Measurements from ENCODE around the gene GET3.
"Not testable (repeated sequence)": the region's sequence is repeated elsewhere in the genome, so short reads cannot be mapped to it uniquely, and the experiment has no call there.

GET3 gene

DNA sequence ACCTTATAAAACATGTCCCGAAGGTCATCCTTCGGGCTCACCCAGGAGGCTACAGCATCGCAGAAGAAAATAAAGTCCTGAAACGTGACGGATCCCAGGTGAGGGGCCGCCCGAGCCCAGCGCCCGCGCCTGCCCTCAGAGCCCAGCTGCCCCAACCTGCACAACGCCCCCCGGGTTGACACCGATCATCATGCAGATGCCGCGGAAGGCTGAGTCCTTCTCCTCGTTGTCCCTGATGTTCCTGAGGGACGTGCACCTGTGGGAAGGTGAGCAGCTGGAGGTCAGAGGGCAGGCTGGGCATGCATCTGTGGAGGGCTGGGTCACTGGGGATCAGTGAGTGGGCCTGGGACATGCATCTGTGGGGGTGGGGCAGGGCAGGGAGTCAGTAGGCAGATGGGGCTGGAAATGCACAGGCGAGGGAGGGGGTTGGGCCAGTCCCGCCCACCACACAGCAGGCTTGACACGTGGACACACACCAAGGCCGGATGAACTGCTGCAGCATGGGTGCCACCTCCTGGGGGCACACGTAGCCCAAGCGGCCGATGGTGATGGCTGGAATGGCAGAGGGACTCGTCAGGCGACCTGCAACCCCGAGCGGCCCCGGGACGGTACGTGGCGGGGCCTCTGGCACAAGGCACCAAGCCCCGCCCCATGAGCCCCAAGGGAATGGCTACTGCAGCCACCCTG is 35.6 kb upstream of the GET3 start:
- Histone ChIP-seq H3K4me1 (ENCODE audit: control insufficient read depth, insufficient read depth, low read length) (peaks cover 6% of the 10 kb centered on the region), H3K9ac (ENCODE audit: low read length) (no peak overlapping the region), H3K36me3 (ENCODE audit: control insufficient read depth, insufficient read depth, low read length) (peaks cover 6% of the 10 kb centered on the region), H3K4me3 (ENCODE audit: low read length) (no peak overlapping the region), H3K9me3 (ENCODE audit: control insufficient read depth, low read length) (no peaks in the 10 kb centered on the region), H3K27me3 (ENCODE audit: control insufficient read depth, insufficient read depth, low read length) (no peaks in the 10 kb centered on the region)

DNA sequence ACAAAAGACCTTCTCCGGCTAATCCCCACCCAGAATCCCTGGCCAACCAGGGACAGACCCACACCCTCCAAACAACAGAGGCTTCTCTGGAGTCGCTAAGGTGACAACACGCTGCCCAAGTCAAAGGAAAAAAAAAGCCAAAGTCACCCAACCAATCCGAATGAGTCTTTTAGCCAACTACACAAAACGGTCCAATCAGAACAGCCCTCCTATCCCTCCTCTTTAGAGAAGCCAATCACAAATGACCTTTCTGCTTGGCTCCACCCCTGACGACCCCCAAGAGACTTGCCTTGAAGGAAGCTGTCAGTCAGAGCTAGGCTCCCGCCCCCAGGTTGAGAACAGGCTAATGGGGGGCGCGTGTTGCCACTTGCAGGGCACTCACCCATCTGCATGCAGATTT is 34.3 kb upstream of the GET3 start:
- no peak overlapping the region for H3K9ac ChIP-seq (ENCODE audit: low read length)
- no peaks in the 10 kb centered on the region for H3K4me1 ChIP-seq (ENCODE audit: control insufficient read depth, insufficient read depth, low read length)
- peaks cover 6% of the 10 kb centered on the region for H3K36me3 ChIP-seq (ENCODE audit: control insufficient read depth, insufficient read depth, low read length)
- no peak overlapping the region for H3K4me3 ChIP-seq (ENCODE audit: low read length)
- no peaks in the 10 kb centered on the region for H3K9me3 ChIP-seq (ENCODE audit: control insufficient read depth, low read length)
- no peaks in the 10 kb centered on the region for H3K27me3 ChIP-seq (ENCODE audit: control insufficient read depth, insufficient read depth, low read length)

- Histone ChIP-seq H3K36me3 (ENCODE audit: control insufficient read depth, insufficient read depth, low read length) (peaks cover 6% of the 10 kb centered on the region), H3K4me1 (ENCODE audit: control insufficient read depth, insufficient read depth, low read length) (no peaks in the 10 kb centered on the region), H3K4me3 (ENCODE audit: low read length) (no peak overlapping the region), H3K9ac (ENCODE audit: low read length) (no peak overlapping the region), H3K9me3 (ENCODE audit: control insufficient read depth, low read length) (no peaks in the 10 kb centered on the region), H3K27me3 (ENCODE audit: control insufficient read depth, insufficient read depth, low read length) (no peaks in the 10 kb centered on the region)
These were observed 32.1 kb upstream of the GET3 start for GRCh38 chr19:12705169-12705568.

- Histone ChIP-seq H3K9ac (ENCODE audit: low read length) (no peak overlapping the region), H3K4me3 (ENCODE audit: low read length) (no peak overlapping the region), H3K9me3 (ENCODE audit: control insufficient read depth, low read length) (no peaks in the 10 kb centered on the region), H3K4me1 (ENCODE audit: control insufficient read depth, insufficient read depth, low read length) (no peaks in the 10 kb centered on the region), H3K27me3 (ENCODE audit: control insufficient read depth, insufficient read depth, low read length) (no peaks in the 10 kb centered on the region), H3K36me3 (ENCODE audit: control insufficient read depth, insufficient read depth, low read length) (peaks cover 6% of the 10 kb centered on the region)
These were observed 31.5 kb upstream of the GET3 start for GRCh38 chr19:12705654-12706331.

- Histone ChIP-seq H3K36me3 (ENCODE audit: control insufficient read depth, insufficient read depth, low read length) (peaks cover 10% of the 10 kb centered on the region), H3K27me3 (ENCODE audit: control insufficient read depth, insufficient read depth, low read length) (no peaks in the 10 kb centered on the region), H3K4me1 (ENCODE audit: control insufficient read depth, insufficient read depth, low read length) (no peaks in the 10 kb centered on the region), H3K9me3 (ENCODE audit: control insufficient read depth, low read length) (no peaks in the 10 kb centered on the region), H3K4me3 (ENCODE audit: low read length) (no peak overlapping the region), H3K9ac (ENCODE audit: low read length) (no peak overlapping the region)
These were observed 31.0 kb upstream of the GET3 start for GRCh38 chr19:12706332-12706718.

DNA sequence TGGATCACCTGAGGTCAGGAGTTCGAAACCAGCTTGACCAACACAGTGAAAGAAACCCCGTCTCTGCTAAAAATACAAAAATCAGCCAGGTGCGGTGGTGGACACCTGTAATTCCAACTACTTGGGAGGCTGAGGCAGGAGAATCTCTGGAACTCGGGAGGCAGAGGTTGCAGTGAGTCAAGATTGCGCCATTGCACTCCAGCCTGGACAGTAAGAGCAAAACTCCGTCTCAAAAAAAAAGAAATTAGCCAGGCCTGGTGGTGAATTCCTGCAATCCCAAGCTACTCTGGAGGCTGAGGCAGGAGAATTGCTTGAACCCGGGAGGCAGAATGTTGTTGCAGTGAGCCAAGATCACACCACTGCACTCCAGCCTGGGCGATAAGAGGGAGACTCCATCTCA is 28.7 kb upstream of the GET3 start:
- no peaks in the 10 kb centered on the region for H3K4me1 ChIP-seq (ENCODE audit: control insufficient read depth, insufficient read depth, low read length)
- H3K27me3 ChIP-seq (ENCODE audit: control insufficient read depth, insufficient read depth, low read length) = no peaks in the 10 kb centered on the region
- no peak overlapping the region for H3K4me3 ChIP-seq (ENCODE audit: low read length)
- peaks cover 8% of the 10 kb centered on the region for H3K36me3 ChIP-seq (ENCODE audit: control insufficient read depth, insufficient read depth, low read length)
- no peaks in the 10 kb centered on the region for H3K9me3 ChIP-seq (ENCODE audit: control insufficient read depth, low read length)
- H3K9ac ChIP-seq (ENCODE audit: low read length) = no peak overlapping the region

GRCh38 chr19:12711187-12711586 is 26.1 kb upstream of the GET3 start:
- no peak overlapping the region for H3K9ac ChIP-seq (ENCODE audit: low read length)
- H3K4me3 ChIP-seq (ENCODE audit: low read length) = no peak overlapping the region
- H3K27me3 ChIP-seq (ENCODE audit: control insufficient read depth, insufficient read depth, low read length) = no peaks in the 10 kb centered on the region
- H3K36me3 ChIP-seq (ENCODE audit: control insufficient read depth, insufficient read depth, low read length) = peaks cover 6% of the 10 kb centered on the region
- H3K9me3 ChIP-seq (ENCODE audit: control insufficient read depth, low read length) = no peaks in the 10 kb centered on the region
- H3K4me1 ChIP-seq (ENCODE audit: control insufficient read depth, insufficient read depth, low read length) = no peaks in the 10 kb centered on the region

GRCh38 chr19:12712077-12712476 is 25.2 kb upstream of the GET3 start:
- not testable (repeated sequence) for H3K9me3 ChIP-seq (ENCODE audit: control insufficient read depth, low read length); H3K9ac ChIP-seq (ENCODE audit: low read length); H3K36me3 ChIP-seq (ENCODE audit: control insufficient read depth, insufficient read depth, low read length); H3K4me3 ChIP-seq (ENCODE audit: low read length); H3K4me1 ChIP-seq (ENCODE audit: control insufficient read depth, insufficient read depth, low read length); H3K27me3 ChIP-seq (ENCODE audit: control insufficient read depth, insufficient read depth, low read length)

GRCh38 chr19:12713304-12713703 is 24.0 kb upstream of the GET3 start:
- not testable (repeated sequence) for H3K36me3 ChIP-seq (ENCODE audit: control insufficient read depth, insufficient read depth, low read length); H3K27me3 ChIP-seq (ENCODE audit: control insufficient read depth, insufficient read depth, low read length); H3K4me1 ChIP-seq (ENCODE audit: control insufficient read depth, insufficient read depth, low read length); H3K9ac ChIP-seq (ENCODE audit: low read length); H3K4me3 ChIP-seq (ENCODE audit: low read length); H3K9me3 ChIP-seq (ENCODE audit: control insufficient read depth, low read length)

DNA sequence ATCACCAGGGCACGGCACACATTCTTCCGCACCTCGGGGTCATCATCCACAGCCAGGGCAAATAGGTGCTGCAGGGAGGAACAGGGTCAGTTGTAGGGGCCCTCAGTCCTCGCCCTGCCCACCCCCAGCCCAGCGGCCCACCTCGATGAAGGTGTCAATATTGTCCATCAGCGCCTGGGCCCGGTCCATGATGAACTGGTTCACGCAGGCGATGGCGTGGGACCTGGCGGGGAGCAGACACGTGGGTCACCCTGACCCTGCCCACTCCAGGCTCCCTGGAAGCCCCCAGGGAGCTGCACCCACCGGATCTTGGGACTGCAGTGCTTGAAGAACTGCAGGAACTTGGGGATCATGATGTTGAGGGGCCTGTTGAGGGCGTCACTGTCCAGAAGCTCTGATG is 22.2 kb upstream of the GET3 start:
- no peak overlapping the region for H3K9ac ChIP-seq (ENCODE audit: low read length)
- no peaks in the 10 kb centered on the region for H3K9me3 ChIP-seq (ENCODE audit: control insufficient read depth, low read length)
- H3K4me1 ChIP-seq (ENCODE audit: control insufficient read depth, insufficient read depth, low read length) = no peaks in the 10 kb centered on the region
- no peak overlapping the region for H3K4me3 ChIP-seq (ENCODE audit: low read length)
- H3K36me3 ChIP-seq (ENCODE audit: control insufficient read depth, insufficient read depth, low read length) = peaks cover 6% of the 10 kb centered on the region
- H3K27me3 ChIP-seq (ENCODE audit: control insufficient read depth, insufficient read depth, low read length) = no peaks in the 10 kb centered on the region

GRCh38 chr19:12715929-12716328 is 21.4 kb upstream of the GET3 start:
- Histone ChIP-seq H3K27me3 (ENCODE audit: control insufficient read depth, insufficient read depth, low read length) (no peaks in the 10 kb centered on the region), H3K9me3 (ENCODE audit: control insufficient read depth, low read length) (no peaks in the 10 kb centered on the region), H3K9ac (ENCODE audit: low read length) (no peak overlapping the region), H3K4me3 (ENCODE audit: low read length) (no peak overlapping the region), H3K36me3 (ENCODE audit: control insufficient read depth, insufficient read depth, low read length) (peaks cover 6% of the 10 kb centered on the region), H3K4me1 (ENCODE audit: control insufficient read depth, insufficient read depth, low read length) (no peaks in the 10 kb centered on the region)

- H3K27me3 ChIP-seq (ENCODE audit: control insufficient read depth, insufficient read depth, low read length) = no peaks in the 10 kb centered on the region
- no peaks in the 10 kb centered on the region for H3K36me3 ChIP-seq (ENCODE audit: control insufficient read depth, insufficient read depth, low read length)
- peak overlapping the region; percentile 90 for H3K9ac ChIP-seq (ENCODE audit: low read length)
- H3K9me3 ChIP-seq (ENCODE audit: control insufficient read depth, low read length) = no peaks in the 10 kb centered on the region
- H3K4me1 ChIP-seq (ENCODE audit: control insufficient read depth, insufficient read depth, low read length) = peaks cover 19% of the 10 kb centered on the region
- H3K4me3 ChIP-seq (ENCODE audit: low read length) = peak overlapping the region; percentile 14
These were observed 17.0 kb upstream of the GET3 start for GRCh38 chr19:12720296-12720695.
